ENCODE results near the gene DENND1A. TPM values are rescaled to one million over a fixed set of nuclear protein-coding genes. Genes with fewer than 3 reads are reported as not detected.
A peak's percentile ranks its signal among the peaks of the same experiment; 100 is the strongest.

Gene DENND1A
- polyA plus RNA-seq, 1 experiment: 16.2 TPM

GRCh38 chr9:123337971-123338370 is 592.0 kb downstream of the DENND1A start:
- Histone ChIP-seq H3K27me3 (ENCODE audit: control insufficient read depth, insufficient read depth, low read length) (peaks cover 4% of the 10 kb centered on the region), H3K27ac (ENCODE audit: low read depth, low read length) (no peak overlapping the region), H3K4me3 (ENCODE audit: low read depth, low read length) (no peak overlapping the region), H3K9me3 (ENCODE audit: control insufficient read depth, insufficient read depth, low read length) (peaks cover 2% of the 10 kb centered on the region; the same call in 1 of the 2 replicates)
- ChIA-PET POLR2A (no interaction called here), CTCF (interaction anchor here (0.6 to 2.7 kb wide), 2 partner anchors 12 to 156 kb away, joined by 4 to 13 read pairs; no protein-coding TSS in a partner anchor)
- DNase-seq (ENCODE audit: low read depth, low spot score): no peak
- TF ChIP-seq CTCF (IDR thresholded peaks at IDR 0.05; ENCODE audit: low read depth, low read length): no peak

DNA sequence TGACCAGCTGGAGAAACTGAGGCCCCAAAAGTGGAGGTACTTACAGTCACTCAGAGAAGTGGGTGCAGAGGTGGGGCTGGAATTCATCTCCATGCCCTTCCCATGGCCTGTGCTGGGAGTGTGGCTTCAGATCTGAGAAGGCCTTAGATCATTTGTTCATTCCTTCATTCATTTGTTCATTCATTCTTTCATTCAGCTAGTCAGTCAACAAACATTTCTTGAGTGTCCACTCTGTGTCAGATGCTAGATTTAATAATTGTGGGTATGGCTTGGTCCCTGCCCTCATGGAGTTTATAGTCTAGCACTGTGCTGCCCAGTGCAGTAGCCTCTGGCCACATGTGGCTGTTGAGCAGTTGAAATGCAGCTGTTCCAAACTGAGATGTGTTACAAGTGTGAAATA is 593.0 kb downstream of the DENND1A start:
- peaks cover 2% of the 10 kb centered on the region; the same call in 1 of the 2 replicates for H3K9me3 ChIP-seq (ENCODE audit: control insufficient read depth, insufficient read depth, low read length)
- no peak overlapping the region for H3K27ac ChIP-seq (ENCODE audit: low read depth, low read length)
- no peak overlapping the region for H3K4me3 ChIP-seq (ENCODE audit: low read depth, low read length)
- no peak for DNase-seq (ENCODE audit: low read depth, low spot score)
- ChIA-PET POLR2A (no interaction called here), CTCF (interaction anchor here (1.0 kb wide), 1 partner anchor 18 kb away, joined by 3 read pairs; no protein-coding TSS in a partner anchor)
- no peaks in the 10 kb centered on the region for H3K27me3 ChIP-seq (ENCODE audit: control insufficient read depth, insufficient read depth, low read length)
- no peak for TF ChIP-seq CTCF (IDR thresholded peaks at IDR 0.05; ENCODE audit: low read depth, low read length)

GRCh38 chr9:123336449-123336848 is 593.5 kb downstream of the DENND1A start:
- DNase-seq (ENCODE audit: low read depth, low spot score): no peak
- H3K27me3 ChIP-seq (ENCODE audit: control insufficient read depth, insufficient read depth, low read length): no peaks in the 10 kb centered on the region
- POLR2A ChIA-PET: no interaction called here
- CTCF ChIA-PET: interaction anchor here (1.0 to 1.6 kb wide), 2 partner anchors 18 kb away, joined by 3 to 6 read pairs; no protein-coding TSS in a partner anchor
- no peak for TF ChIP-seq CTCF (IDR thresholded peaks at IDR 0.05; ENCODE audit: low read depth, low read length)
- no peak overlapping the region for H3K27ac ChIP-seq (ENCODE audit: low read depth, low read length)
- no peak overlapping the region for H3K4me3 ChIP-seq (ENCODE audit: low read depth, low read length)
- H3K9me3 ChIP-seq (ENCODE audit: control insufficient read depth, insufficient read depth, low read length): peaks cover 2% of the 10 kb centered on the region; the same call in 1 of the 2 replicates

- Histone ChIP-seq H3K9me3 (ENCODE audit: control insufficient read depth, insufficient read depth, low read length) (peaks cover 2% of the 10 kb centered on the region; the same call in 1 of the 2 replicates), H3K27ac (ENCODE audit: low read depth, low read length) (no peak overlapping the region), H3K4me3 (ENCODE audit: low read depth, low read length) (no peak overlapping the region), H3K27me3 (ENCODE audit: control insufficient read depth, insufficient read depth, low read length) (no peaks in the 10 kb centered on the region)
- CTCF ChIA-PET: interaction anchor here (1.0 to 1.6 kb wide), 3 partner anchors 13 to 255 kb away, joined by 3 to 6 read pairs (median 3); no protein-coding TSS in a partner anchor
- TF ChIP-seq CTCF (IDR thresholded peaks at IDR 0.05; ENCODE audit: low read depth, low read length): no peak
- POLR2A ChIA-PET: no interaction called here
- no peak for DNase-seq (ENCODE audit: low read depth, low spot score)
Observed at GRCh38 chr9:123335986-123336329, 594.0 kb downstream of the DENND1A start.

DNA sequence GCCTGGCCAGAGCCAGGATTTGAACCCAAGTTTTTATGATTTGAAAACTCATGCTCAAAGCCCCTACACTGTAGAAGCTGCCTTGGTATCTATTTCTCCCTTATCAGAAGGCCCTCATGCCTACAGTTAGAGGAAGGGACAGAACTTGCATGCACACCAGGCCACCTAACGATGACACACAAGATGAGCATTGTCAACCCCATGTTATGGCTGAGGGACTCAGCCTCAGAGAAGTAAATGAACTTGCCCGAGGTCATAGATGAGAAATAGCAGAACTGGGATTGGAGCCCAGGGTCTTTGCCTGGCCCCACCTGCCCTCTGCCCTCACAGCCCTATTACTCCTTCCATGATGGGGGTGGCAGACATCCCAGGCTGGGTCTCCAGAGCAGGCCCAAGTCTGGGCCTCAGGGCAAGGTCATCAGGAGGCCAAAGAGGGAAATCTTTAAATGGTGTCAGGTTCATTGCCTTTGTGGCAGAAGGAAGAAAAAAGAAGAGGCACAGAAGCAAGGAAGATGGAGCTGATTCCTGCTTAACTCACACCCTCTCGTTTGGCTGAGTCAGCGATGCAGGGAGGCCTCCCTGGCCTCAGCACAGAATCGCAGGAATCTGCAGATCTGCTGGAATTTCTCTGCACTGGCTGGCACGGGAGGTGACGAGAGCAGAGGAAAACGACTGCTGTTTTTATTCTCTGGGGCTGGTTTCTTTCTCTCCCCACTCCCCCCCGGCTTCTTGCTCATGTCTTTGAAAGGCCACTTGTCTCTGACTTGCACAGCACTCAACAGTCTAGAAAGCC is 594.5 kb downstream of the DENND1A start:
- no peak overlapping the region for H3K27ac ChIP-seq (ENCODE audit: low read depth, low read length)
- H3K27me3 ChIP-seq (ENCODE audit: control insufficient read depth, insufficient read depth, low read length): no peaks in the 10 kb centered on the region
- POLR2A ChIA-PET: no interaction called here
- H3K9me3 ChIP-seq (ENCODE audit: control insufficient read depth, insufficient read depth, low read length): peaks cover 2% of the 10 kb centered on the region; the same call in 1 of the 2 replicates
- TF ChIP-seq CTCF (IDR thresholded peaks at IDR 0.05; ENCODE audit: low read depth, low read length): no peak
- peak; percentile 34 for DNase-seq (ENCODE audit: low read depth, low spot score)
- CTCF ChIA-PET: interaction anchor here (1.0 to 1.6 kb wide), 3 partner anchors 13 to 254 kb away, joined by 3 to 6 read pairs (median 3); no protein-coding TSS in a partner anchor
- H3K4me3 ChIP-seq (ENCODE audit: low read depth, low read length): no peak overlapping the region
